Germinal center (tissue), 1 donor: ENCODE measurements around the gene OTOG.

Source experiments
- DNase-seq: peaks from one replicate; pipeline ENCODE4 v3.0.0; 2012; ENCODE audit warnings: mixed read lengths, low spot score

The OTOG gene

DNA sequence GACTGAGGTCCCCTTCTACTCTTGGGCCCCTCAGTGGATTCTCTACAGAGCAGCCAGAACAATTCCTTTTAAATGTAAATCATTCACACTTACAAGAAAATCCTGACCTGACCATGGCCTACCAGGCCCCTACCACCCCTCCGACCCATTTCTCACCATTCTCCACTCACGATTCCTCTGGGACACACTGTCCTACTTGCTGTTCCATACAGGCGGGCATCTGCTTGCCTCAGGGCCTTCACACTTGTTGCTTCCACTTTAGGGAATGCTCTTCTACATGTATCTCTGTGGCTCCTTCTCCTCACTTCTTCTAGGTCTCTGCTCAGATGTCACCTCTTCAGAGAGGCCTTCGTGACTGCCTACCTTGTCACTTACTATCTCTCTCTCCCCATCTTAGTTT, 6.3 kb upstream of the OTOG start:
- DNase-seq: no peak

DNA sequence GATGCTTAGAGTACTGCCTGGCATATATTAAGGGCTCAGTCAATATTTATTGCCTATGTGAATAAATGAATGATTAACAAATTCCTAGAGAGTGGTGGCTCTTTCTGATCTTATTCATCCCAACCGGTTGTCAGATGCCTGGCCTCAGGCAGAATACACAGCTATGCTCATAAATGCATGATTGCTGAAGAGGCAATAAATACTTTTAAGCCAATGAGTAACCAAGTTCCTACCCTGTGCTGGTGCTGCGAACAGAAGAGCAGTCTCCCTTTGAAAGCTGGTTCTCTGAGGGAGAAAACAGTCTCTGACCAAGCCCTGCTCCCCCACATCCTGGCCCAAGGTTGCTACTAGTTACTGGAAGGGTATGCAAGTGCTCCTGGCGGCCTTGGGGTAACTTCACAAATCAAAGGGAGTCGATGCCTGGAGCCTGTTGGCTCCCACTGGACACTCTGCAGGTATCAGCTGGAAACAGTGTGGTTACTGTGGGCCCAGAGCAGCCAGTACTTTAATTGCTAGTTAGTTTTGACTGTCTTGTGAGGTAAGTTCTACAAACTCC, 5.7 kb upstream of the OTOG start:
- no peak for DNase-seq

DNA sequence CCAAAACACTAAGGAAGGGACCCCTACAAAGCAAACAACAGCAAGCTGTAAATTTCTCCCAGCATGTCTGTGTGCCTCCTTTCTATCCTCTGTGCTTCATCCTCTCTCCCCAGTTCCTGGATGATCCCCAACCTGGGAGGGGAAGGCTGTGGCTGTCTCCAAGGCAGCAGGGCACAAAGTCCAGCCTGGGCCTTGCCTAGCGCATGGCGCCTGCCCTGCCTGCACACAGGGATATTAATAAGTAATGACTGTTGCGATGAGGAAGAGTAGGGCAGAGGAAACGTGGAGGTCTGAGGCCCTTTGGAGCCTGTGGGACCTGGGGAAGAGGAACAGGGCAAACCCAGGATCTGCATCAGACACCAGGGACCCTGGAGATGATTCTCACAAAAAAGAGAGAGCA, 4.8 kb upstream of the OTOG start:
- no peak for DNase-seq

DNA sequence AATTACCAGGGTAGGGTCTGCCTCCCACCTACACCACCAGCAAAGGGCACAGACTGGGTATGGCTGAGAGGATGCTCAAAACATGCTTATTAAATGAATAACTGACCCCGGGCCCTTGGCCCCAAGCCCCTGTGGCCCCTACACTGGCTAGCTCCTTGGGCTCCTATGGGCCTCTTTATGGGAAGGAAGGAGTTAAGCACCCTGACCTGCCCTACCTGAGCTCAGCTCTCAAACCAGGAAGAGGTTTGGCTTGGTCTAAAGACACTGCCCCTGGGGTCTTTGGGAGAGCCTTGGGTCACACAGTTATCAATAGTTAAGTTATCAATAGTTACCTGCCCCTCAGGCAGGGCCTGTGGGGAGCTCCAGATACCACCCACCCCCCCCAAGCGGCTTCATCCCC, 4.0 kb upstream of the OTOG start:
- DNase-seq: no peak

DNA sequence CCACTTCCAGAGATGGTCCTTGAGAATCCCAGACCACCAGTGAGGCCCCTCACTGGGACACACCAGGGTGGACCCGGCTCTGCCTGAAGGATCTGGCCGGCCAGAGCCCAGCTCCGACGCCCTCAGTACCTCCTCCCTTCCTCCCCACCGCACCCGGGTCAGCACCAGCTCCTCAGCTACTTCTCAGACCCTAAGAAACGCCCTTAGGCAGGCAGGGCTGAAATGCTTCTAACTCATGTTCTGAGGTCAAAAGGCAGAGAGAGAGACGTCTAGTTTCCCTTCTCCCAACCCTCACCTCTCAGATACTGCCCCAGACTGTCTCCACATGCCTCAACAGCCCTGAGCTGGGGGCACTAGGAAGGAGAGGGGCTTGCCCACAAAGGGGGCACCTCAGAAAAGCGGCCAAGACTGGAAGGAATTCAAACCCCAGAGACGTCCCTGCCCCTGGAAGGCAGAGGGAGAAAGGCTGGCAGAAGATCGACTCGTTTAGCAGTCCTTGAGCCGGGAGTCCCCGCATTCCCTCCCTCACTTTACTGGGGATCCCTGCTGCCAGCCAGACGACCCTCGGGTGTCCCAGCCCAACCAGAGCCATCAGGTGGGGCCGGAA, 3.4 kb upstream of the OTOG start:
- no peak for DNase-seq

DNA sequence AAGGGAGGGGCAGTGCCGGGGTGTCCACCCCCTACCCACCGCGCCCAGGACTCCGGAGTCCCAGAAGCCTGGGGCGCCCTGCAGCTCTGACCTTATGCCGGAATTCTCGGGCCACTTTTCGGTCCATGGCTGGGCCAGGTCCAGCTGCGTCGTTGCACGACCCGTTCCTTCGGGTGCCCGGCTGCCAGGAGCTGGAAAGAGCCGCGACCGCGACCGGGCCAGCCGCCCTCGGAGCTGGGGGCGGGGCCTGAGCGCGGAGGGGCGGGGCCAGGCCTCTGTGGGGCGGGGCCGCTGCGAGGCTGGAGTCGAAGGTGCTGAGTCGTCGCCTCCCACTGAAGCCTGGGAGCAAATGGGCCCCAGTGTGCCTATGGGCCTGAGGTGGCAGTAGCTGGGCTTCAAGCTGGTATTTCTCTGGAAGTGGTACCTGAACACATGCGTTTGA, 2.9 kb upstream of the OTOG start, which contains the start of gene USH1C:
Gene USH1C (minus strand): TSS at position 236 of the 442 bp plus-strand sequence. CDS start 109 bp downstream, at position 127.
- peak; percentile 22 for DNase-seq

DNA sequence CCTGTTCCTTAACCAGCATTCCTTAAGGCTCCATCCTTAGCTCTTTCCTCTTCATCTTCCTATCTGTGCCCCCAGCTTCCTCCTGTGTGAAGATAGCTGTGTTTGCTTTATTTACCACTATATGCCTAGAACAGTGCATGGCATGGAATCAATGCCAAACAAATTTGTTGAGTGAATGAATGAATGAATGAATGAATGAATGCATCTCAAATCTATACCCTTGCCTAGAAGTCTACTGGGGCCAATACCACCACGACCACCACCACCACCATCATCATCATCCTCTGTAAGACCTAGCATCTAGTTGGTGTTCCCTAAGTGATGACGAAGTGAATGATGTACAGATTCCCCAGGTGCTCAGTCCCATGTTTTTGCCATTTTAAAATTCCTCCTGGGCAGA, 819 bp upstream of the OTOG start:
- no peak for DNase-seq

DNA sequence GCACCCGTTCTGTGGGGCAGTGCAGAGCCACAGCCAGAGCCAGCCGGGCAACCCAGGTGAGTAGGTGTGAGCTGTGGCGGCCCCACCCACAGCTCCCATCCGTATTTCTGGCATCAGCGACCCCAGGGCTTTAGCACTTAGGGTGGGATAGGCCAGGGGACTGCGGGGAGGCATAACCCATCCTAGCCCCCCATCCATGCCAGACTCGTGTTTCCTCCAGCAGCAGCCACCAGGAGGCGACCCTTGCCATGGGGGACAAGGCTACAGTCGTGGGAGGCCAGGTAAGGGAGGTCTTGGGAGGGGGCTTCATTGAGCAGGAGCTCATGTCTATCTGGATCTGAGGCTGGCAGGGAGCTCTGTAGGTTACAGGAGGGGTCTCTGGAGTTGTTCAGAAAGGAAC, 873 bp downstream of the OTOG start:
- no peak for DNase-seq

DNA sequence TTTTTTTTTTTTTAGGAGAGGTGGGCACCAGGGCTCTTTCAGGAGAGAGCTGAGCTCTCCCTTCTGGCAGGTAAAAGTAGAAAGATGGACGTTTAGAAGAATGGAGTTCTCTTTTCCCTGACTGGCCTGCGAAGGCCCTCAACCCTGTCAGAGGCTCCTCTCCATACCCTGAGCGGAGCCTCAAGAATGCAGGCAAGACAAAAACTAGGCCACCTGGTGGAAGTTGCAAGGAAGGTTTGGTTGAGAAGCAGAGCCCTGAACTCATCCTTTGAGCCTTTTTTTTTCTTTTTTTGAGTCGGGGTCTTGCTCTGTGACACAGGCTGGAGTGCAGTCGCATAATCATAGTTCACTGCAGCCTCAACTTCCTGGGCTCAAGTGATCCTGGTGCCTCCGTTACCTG, 1.4 kb downstream of the OTOG start:
- no peak for DNase-seq

DNA sequence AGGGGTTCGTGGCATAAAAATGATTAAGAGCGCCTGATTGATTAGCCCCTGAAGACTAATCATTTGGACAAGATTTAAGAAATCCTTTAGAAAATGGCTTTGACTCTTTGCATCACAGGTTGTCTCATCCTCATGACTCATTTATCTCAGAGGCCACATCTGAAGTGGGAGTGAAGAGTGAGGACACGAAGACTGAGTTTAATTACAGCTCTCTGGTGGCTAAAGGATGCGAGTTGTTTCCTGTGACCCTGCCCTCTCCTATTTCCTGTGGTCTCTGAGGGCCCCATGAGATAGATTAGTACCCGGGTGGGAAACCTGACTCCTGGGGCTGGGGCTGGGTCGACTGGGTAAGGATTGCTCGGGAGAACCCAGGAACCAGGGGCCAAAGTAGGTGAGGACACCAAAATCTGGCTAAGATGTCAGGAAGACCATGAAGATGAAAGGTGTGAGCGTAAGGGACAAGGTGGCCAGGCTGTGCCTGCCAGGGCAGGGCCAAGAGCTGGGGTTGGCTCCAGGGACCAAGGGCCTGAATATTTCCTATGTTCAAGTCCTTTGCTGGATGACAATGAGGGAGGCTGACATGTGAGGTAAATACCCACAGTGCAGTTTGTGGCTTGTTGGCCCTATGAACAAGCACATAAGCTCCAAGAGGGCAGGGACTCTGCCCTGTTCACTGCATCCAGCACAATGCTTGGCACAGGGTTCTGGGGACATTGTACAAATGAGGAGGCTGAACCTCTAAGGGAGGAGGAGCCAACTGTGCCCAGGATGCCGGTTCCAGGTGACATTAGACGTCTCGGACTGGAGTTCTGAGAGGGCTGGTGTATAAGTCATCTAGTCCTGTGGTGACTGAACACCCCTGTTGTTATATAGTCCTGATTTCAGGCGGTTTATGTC, 3.6 kb downstream of the OTOG start:
- DNase-seq: no peak

DNA sequence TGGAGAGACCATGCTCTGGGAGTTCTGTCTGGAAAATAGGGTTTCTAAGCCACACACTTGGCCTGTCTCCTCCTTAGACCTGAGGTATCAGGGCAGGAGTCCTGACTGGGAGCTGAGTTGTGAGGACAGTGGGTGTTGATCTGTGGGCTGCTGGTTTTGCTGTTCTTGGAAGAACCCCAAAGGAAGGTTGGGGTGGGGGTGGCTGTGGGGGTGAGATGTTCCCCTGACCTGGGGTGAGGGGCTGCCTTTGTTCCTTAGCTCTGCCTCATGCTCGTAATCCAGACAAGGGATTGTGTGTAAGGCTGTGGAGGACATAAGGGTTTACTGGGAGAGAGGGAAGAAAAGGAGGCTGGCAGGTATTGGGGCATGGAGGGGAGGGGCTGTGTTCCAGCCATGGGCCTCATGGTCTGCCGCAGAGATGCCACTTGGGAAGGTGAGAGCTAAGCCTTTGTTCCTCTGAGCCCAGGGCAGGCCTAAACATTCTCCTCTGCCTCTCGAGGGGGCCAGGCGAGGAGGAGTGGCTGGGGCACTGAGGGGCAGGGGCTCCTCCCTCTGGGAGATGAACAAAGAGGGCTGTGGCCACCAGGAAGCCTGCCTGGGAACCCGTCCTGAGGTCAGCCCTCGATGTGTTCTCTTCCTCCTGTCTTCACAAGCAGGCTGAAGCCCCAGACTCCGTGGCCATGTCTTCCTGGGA, 4.4 kb downstream of the OTOG start:
- DNase-seq: no peak

DNA sequence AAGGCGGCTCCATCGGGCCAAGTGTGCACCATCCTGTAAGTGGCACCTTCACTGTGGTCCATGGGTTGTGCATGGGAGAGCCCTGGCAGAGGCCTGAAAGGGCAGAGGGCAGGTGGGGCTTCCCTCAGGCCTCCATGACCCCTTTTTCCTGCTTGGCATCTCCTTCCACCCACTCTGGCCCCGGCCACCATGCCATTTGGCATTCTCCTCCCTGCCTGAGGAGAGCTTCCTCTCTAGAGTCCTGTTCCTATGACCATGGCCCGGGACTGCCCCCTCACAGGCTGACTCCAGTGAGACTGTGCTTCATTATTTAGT, 4.9 kb downstream of the OTOG start:
- no peak for DNase-seq

DNA sequence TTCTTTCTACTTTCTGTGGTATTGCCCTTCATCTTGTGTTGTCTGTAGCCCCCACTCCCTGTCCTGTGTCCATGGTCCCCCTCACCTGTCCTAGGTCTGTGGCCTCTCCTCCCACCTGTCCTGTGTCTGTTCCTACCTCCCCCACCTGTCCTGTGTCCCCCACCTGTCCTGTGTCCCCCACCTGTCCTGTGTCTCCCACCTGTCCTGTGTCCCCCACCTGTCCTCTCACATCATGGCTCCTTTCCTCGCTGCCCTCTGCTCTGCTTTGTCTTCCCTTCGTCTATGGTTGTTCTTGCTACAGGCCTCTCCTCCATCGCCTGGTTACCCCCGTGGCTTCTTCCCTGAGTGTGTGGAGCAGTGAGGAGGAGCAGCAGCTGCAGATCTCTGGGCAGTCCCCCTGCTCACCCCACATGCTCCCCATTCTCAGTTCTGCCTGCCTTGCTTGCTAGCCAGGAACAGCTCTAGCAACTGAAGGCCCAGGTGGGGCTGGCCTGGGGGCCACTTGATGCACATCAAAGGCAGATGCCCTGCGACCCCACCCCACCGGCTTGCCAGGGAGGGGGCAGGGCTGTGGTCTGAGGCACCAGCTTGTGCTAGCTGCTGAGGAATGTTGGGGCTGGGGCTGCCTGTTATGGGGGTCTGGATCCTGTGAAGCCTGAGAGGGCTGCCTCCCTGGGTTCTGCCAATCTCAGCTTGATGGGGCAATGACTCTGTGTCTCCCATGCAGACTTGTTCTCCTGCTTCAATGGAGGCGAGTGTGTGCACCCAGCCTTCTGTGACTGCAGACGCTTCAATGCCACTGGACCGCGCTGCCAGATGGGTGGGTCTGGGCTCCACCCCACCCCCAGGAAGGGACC, 5.6 kb downstream of the OTOG start:
- no peak for DNase-seq

DNA sequence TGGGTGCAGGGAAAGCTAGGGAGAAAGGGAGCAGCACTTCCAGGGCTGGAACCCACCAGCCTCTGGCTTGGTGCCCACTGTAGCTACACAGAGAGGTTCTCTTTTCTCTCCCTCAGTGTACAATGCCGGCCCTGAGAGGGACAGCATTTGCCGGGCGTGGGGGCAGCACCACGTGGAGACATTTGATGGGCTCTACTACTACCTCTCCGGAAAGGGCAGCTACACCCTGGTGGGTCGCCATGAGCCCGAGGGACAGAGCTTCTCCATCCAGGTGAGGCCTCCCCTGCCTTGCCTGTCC, 6.1 kb downstream of the OTOG start:
- DNase-seq: no peak

DNA sequence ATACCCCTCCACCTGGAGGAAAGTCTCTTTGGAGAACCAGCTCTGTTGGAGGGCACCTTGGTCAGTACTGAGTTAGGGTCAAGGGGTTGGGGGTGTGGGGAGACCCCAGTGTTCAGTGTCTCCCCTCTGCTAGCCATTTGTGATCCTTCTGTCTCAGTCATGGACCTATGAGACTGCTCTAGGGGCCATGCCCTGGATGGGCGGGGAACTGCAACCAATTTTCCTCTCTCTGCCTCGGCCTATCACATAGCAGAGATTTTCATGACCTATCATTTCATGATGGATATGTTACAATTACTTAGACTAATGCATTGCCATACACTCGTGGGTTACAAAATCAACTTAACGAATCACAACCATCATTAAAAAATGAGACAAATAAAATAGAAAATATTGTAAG, 7.4 kb downstream of the OTOG start:
- no peak for DNase-seq

DNA sequence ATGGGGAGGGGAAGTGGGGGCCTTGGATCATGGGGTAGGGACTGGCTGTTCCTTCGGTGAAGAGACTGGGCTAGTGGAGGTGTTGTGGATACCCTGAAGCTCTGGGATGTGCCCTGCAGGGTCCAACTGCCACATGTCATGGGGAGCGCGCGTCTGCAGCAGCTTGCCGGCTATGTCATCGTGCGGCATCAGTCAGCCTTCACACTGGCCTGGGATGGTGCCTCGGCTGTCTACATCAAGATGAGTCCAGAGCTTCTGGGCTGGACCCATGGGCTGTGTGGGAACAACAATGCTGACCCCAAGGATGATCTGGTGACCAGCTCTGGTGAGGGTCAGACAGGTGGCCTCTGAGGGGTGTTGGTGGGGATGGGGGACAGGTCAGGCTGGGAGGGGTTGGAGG, 9.9 kb downstream of the OTOG start:
- DNase-seq: no peak

DNA sequence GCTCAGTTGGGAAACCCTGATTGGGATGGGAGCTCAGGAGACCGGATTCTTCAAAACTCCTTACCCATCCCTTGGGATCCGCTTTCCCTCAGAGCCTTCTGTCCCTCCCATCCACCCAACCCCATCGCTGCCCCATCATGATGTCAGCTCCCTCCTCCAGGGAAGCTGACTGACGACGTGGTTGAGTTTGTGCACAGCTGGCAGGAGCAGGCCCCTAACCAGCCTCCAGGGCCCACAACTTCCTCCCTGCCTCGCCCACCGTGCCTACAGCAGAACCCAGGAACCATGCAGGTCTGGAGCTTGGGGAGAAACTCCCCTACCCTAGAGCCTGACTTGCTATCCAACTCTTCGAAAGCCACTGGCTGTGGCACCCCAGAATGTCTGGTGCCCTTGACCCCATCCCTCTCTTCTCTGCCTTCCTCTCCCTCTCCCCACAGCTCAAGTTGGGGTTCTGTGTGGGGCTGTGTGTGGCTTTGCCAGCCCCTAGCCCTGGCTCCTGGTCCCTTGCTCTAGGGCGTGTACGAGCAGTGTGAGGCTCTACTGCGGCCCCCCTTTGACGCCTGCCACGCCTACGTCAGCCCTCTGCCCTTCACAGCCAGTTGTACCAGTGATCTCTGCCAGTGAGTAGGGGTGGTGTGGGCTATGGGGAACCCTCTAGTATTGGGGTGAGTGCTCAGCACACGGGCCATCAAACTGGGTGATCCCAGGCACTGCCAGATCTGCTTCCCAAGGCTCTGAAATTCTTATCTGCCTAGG, 11.1 kb downstream of the OTOG start:
- no peak for DNase-seq

DNA sequence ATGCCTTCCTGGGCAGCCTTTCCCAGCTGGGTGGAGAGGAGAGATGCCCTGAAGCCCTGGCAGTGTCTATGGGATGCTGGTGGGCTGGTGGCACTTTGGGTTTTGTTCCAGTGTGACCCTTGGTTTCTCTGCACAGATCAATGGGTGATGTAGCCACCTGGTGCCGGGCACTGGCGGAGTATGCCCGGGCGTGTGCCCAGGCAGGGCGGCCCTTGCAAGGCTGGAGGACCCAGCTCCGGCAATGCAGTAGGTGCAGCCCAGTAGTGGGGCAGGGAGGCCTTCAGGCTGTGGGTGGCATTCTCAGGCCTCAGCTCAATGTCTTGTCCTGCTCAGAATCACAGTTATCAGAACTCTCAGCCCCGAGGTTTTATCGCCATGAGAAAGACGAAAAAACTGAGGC, 11.9 kb downstream of the OTOG start:
- DNase-seq: no peak

DNA sequence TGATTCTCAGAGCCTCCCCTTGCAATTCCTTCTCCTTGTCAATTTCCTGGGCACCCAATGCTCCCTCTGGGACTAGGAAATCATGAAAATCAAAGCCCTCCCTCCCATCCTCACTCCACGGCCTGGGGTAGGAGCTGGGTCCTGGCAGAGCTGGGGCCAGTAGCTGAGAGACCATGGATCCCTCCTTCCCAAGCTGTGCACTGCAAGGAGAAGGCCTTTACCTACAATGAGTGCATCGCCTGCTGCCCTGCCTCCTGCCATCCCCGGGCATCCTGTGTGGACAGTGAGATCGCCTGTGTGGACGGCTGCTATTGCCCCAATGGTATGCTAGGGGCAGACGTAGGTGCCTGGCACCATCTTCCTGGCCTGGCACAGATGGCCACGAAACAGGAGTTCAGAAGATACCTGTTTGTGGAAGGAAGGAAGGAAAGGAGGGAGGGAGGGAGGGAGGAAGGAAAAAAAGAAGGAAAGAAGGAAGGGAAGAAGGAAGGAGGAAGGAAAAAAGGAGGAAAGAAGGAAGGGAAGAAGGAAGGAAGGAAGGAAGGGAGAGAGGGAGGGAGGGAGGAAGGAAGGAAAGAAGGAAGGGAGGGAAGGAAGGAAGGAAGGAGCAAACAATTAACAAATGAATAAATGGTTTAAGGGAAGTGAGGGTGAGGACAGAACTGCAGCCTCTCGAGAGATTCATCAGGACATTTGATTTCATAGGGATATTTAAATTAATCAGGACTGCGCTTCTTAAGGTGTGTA, 12.5 kb downstream of the OTOG start:
- DNase-seq: no peak

DNA sequence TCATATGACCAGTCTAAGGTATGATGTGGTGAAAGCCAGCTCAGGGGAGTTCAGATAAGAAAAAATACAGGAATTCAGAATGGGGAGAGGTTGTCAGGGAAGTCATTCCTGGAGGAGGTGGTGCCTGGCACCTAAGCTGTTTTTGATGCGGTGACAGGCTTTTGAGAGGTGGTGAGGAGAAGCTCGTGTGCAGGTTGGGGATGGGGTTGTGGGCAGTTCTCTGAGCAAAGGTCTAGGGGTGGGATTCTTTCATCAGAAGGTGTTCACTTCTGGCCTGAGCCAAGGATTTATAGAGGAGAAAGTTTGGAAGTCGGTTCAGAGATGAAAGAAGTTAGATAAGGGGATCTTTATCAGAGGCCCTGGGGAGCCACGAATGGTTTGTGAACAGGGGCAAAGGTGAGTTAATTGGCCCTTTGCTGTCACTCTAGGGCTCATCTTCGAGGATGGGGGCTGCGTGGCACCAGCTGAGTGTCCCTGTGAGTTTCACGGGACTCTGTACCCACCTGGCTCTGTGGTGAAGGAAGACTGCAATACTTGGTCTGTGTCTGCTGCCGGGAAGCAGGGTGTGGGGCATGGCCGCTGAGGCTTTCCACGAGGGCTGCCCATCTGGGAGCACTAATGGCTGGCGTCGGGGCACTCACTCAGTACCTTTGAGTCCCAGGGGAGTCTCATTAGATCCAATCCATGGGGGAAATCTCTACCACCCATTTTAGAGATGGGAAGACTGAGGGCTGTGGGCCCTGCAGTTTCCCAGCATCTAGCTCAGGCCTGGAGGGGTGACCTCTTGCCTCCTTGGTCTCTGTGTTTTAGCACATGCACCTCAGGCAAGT, 13.4 kb downstream of the OTOG start:
- DNase-seq: no peak
